Astrocyte of the hippocampus (primary cell): Measurements from ENCODE around the gene HKDC1.

Experiments used
- DNase-seq: peaks from one replicate; pipeline ENCODE4 v3.0.0; 2011; ENCODE audit warnings: low read depth, low spot score

Gene HKDC1

DNA sequence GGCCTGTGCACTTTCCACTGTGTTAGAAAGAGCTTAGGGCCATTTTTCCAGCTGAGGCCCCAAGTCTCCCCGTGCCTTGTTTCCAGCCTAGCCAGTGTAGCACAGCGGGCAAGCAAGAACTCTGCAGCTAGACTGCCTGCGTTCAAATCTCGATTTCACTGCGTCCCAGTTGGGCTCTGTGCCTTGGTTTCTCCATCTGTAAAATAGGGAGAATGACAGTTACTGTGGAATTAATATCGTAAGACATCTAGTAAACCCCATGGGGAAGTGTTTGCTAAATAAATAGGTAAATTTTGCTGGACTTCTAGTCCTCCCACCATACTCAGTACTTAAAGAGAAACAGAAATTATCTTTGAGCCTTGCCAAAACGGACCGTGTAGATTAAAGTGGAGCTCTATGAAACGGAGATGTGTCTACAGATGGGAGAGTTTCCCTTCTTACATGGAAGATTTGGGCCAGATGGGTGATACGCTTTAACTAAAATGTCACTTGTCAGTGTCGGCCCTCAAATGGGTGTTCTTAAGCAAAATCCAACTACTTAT lies 3.5 kb upstream of the HKDC1 start:
- no peak for DNase-seq

DNA sequence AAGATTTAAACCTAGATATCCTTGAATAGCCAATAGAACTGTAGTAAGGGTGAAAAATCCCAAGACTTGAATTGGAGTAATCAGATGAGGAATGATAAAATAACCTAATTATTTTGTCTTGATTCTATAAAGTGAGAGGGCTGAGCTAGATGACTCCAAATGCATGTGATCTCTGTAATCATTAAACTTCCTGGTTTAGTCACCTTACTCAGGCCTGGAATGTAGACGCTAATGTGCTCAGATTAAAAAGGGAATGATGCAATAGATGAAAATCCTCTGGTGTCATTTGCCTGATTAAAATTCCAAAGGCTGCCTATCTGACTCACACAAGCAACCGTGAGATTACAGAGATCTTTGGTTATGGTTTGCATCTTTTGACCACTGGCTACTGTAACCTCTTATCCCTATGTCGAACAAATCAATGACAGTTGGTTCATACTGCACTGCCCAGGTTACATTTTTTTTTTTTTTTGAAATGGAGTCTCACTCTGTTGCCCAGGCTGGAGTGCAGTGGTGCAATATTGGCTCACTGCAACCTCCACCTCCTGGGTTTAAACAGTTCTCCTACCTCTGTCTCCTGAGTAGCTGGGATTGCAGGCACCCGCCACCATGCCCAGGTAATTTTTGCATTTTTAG lies 2.9 kb upstream of the HKDC1 start:
- peak; percentile 86 for DNase-seq

DNA sequence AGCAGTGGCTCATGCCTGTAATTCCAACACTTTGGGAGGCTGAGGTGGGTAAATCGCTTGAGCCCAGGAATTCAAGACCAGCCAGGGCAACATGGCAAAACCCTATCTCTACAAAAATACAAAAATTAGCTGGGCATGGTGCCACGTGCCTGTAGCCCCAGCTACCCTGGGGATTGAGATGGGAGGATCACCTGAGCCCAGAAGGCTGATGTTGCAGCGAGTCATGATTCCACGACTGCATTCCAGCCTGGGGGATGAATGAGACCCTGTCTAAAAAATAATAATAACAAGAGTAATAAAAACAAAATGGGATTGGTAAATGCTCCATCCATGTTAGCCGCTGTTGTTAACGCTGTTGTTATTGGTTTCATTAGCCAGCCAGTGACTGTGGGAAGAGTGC lies 1.3 kb upstream of the HKDC1 start:
- no peak for DNase-seq

DNA sequence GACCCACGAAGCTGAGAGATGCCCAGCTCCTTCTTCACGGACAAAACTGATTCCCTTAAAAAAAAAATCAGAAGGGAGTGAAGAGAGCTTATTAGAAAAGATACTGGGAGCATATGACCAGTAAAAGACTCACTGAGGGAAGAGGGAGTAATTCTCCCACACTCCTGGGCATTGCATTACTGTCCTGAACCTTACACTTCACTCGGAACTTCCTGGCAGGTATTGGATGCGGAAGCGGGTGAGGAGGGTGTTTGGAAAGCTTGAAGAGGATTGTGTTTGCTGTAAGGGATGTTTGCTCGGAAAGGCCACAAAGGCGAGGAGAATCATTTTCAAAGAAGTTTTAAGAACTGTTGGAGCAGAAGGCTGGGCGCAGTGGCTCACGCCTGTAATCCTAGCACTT lies 375 bp downstream of the HKDC1 start:
- no peak for DNase-seq

DNA sequence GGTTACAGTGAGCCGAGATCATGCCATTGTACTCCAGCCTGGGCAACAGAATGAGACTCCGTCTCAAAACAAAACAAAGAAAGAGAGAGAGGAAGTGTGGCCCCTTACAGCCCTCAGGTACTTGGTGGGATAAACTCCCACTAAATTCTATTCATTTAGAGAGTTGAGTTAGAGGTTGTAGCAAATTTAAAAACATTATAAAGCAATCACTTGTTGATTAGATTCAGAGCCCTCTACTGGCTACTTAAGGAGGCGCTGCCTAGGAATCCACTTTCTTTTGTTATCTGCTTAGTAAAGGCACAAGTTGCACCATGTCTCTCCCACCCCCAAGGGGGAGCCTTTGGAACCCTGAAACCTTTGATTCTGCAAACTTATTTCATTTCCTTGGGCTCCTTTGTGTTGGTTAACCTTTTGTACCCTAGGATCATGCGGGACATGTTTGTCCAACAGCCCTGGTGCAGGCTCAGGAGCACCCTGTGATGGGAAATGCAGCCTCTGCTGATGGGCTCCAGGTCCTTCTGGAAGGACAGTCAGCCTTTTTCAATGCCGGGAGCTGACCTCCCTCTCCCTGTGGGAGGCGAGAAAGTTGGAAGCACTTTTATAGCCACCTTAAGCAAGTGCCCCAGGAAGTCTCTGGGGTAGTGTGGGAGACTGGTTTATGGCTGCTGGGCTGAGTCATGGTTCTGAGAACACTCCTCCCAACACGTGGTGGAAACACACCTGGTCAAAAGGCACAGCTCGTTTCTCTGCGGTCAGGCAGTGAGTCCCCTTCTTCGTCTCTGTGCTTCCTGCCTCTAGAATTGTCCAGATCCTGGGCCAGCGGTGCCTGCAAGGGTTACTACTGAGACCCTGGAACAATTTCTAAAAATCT lies 2.3 kb downstream of the HKDC1 start:
- peak; percentile 57 for DNase-seq

DNA sequence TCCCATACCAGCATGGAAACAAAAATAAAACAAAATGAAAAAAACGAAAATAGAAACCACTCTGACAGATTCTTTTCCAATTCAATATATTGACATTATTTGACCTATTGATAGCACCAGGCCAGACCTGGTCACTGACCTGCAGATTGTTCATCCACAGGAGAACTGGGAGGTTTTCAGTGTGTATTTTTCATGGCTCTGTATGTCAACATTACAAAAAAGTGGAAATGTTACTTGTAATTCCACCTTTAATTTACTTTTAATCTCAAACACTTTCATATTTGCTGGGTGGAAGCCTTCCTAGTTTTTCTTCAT lies 2.9 kb downstream of the HKDC1 start:
- no peak for DNase-seq

DNA sequence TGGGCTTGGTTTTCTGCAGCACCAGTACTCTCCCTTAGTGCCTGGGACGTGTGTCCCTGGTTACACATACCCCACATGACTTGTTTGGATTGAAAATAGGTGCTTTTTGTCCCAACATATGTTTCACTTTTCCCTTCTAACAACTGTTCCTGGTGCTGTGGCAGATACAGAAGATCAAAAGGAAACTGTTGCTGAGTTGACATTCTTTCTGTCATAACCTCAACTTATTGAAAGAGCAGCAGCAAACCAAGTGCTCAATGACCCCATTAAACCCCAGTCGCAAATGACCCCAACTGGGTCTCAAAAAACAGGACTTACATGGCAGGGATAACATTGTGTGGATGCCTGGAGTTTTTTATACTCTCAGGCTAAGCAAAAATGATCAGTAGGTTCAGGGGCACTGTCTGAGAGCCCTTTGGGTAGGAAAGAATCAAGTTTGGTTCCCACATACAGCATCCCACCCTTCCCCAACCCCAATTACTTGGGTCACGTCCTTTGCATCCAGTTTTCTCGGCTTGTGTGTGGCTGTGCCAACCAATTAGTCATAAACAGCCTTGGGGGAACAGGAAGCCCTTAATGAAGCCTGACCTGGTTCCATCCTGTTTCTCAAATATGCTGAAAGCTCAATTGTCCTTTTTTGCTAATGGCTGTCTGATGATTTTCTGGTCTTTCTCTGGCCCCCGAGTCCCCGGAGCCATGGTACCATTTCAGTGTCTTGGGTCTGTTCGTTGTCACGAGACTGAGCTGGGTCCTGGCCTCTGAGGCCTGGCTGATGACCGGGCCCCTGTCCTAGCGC lies 4.9 kb downstream of the HKDC1 start:
- peak; percentile 35 for DNase-seq

DNA sequence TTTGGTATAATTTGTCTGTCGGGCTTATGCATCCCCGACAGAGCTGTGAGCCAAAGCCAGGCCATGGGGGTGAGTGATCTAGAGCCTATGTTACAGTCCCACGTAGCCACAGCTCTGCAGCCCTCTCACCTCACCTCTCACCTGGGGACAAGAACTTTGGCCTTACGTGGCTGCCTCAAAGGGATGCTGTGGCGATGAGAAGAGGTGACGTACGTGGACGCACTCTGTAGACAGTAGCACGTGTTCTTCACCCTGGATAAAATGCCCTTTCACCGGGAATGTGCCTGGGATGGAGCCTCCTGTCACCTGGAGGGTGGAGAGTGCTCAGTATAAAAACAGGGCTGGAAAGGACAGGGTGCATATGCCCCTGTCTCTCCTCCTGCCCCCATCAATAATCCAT lies 5.5 kb downstream of the HKDC1 start:
- no peak for DNase-seq

DNA sequence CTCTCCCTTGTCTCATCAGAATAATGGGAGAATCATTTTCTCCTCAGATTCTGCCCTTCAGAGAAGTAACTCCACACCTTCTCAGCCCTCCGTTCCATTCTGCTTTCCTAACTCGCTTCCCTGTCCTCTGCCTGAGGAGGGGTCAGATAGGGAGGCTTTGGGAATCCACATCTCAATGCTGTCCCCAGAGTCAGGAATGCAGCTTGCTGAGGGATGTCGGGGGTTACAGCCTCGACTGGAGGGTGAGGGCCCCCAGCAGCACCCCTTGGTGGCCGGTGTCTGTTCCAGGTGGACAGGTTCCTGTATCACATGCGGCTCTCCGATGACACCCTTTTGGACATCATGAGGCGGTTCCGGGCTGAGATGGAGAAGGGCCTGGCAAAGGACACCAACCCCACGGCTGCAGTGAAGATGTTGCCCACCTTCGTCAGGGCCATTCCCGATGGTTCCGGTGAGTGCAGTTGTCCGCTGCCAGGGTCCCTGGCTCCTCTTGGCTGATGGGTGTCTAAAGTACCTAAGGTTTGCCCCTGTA lies 6.9 kb downstream of the HKDC1 start:
- DNase-seq, result no peak

DNA sequence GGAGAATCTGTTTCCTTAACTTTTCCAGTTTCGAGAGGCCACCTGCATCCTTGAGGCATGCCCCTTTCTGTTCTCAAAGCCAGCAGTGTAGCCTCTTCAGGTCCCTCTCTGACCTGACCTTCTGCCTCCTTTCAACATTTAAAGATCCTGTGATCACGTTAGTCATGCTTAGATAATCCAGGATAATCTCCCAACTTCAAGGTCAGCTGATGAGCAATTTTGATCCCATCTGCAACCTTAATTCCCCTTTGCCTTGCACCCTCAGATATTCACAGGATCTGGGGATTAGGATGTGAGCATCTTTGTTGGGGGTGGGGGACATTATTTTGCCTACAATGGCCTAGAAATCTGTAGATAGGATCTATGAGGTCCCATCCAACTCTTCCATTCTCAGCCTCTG lies 8.0 kb downstream of the HKDC1 start:
- DNase-seq, result no peak

DNA sequence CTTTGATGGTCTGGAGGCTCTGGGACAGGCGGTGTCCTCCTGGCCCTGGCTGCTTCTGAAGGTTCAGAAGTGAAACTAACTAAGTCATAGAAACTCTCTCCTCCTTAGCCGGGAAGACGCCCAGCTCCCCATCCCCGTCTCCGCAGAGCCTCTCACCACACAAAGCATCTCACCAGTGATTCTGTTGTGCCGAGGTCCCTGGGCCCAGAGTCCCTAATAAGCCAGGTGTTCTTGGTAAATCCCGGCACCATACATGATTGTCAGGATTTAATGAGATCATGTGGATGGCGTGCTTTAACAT lies 9.4 kb downstream of the HKDC1 start:
- no peak for DNase-seq

DNA sequence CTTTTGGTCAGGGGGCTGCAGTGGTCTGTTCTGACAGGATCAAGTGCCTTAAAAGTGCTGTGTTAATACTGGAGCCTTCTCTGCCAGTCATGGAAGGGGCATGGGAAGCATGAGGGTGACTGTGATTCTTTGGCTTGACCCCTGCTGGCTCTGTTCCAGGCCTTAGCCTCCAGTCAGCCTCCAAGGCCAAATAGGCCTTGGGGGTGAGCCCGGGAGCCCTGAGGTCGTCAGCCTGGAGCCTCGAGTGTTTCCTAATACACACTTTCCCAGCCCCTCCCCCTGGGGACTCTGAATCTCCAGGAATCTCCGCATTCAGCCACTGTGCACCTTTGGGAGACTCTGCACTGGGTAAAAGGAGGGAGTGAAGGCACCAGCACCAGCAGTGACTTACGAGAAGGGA lies 10.0 kb downstream of the HKDC1 start:
- no peak for DNase-seq

DNA sequence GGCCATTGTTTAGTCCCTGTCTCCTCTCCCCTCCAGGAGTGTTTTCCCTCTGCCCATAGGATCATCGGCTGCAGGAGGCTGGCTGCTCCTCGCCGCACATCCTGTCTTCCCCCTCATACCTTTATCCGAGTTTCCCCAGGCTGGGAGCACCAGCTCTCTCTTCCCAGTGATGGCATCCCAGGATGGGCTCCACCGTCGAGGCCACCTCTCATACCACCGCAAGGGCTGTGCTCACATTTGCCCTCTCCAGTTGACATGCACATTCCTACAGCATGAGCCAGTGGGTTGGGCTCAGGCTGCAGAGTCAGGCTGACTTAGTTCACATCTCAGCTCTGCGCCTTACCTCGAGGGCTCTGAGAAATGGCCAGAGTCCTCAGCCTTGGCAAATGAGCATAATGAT lies 12.1 kb downstream of the HKDC1 start:
- peak; percentile 85 for DNase-seq

DNA sequence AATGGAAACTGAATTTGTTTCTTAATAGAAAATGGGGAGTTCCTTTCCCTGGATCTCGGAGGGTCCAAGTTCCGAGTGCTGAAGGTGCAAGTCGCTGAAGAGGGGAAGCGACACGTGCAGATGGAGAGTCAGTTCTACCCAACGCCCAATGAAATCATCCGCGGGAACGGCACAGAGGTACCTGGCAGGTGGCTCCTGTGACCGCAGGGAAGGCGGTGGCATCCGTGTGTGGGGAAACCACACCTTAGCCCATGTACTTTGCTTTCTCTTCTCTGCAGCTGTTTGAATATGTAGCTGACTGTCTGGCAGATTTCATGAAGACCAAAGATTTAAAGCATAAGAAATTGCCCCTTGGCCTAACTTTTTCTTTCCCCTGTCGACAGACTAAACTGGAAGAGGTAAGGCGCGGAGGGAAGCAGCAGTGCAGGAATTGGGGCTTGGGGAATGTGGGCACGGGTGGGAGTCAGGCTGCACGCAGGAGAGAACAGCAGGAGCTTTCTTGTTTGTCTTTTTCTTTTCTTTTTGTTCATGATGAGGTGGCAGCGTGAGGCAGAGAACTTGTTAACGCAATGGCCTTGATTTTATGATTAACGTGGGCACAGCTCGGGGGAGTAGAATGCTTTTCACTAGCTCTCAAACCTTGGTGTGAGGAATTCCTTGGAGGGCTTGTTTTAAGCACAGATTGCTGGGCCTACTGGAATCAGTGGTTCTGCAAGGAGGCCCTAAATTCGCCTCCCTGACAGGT lies 12.8 kb downstream of the HKDC1 start:
- peak; percentile 24 for DNase-seq

DNA sequence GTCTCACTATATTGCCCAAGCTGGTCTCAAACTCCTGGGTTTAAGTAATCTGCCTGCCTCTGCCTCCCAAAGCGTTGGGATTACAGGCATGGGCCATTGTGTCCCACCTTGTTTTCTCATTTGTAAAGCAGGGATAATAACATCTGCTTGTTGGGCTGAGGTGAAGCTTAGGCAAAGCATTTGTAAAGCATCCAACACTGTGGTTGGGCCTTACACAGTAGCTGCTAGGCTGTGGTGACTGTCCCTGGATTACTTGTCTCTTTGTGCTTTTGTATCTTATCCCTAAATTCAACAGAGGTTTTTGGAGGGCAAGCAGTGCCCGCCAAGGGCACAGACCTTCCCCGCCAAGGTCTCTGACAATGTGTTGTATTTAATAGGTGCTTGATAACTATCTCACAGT lies 14.3 kb downstream of the HKDC1 start:
- DNase-seq, result no peak

DNA sequence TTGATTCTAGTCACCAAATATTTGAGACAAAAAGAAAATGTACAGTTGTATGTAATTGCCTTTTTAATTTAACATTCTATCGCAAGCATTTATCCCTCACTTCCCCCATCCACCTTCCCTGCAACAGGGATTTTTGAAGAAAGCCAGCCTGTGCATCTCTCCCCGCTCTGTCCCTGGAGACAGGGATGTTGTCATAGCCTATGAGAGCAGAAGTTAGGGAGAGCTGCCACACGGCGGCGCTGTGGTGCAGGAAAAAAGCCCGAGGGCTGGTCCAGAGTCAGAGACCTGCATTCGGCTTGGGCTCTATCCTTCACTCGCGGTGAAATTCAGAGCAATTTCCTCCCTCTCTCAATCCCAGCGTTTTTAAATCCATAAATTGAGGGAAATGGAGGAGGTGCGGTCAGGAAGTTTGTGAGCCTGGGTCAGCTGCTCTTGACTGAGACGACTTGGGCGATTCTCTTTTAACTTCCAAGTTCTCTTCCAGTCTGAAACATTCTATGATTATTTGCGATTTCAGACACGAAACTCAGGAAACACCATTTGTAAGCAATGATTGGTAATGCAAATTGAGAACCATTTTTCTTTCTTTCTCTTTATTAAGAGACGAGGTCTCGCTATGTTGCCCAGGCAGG lies 17.5 kb downstream of the HKDC1 start:
- DNase-seq, result peak; percentile 89

DNA sequence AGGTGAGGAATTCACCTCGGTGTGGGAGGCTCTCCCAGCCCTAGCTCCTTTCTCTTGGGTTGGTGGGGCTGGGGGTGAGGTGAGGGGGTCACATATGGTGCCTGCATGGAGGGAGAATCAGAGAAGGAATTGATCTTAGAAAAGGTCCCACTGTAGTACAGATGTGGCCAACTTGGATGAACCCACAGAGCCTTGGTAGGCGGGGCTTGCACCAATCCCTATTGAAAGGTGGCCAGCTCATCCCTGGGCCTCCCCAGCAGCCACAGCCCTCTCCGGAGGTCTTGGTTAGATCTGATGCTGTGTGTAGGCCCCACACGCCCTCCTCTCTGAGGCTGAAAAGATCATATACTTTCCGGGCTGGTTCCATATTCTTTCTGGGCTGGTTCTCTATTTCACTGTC lies 19.0 kb downstream of the HKDC1 start:
- no peak for DNase-seq

DNA sequence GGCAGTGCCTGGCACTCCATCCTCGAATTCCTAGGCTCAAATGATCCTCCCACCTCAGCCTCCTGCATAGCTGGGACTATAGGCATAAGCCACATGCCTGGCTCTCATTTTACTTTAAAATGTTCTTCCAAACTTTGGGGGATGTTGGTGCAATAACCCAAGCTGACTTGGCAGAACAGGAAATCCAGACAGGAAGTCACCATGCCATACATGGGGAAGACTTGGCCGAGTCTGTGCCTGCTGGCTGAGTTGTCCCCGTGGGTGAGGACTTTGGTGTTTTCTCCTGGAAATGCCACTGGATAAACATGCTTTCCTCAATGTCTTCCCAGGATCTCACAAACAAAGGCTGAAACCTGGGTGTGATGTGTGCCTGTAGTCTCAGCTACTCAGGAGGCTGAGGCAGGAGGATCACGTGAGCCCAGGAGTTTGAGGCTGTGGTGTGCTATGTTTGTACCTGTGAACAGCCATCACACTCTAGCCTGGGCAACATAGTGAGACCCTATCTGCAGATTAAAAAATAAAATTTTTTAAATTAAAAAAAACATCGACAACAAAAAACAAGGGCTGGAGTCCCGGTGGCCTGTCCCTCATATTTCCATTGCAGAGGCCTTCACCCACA lies 19.8 kb downstream of the HKDC1 start:
- peak; percentile 32 for DNase-seq

DNA sequence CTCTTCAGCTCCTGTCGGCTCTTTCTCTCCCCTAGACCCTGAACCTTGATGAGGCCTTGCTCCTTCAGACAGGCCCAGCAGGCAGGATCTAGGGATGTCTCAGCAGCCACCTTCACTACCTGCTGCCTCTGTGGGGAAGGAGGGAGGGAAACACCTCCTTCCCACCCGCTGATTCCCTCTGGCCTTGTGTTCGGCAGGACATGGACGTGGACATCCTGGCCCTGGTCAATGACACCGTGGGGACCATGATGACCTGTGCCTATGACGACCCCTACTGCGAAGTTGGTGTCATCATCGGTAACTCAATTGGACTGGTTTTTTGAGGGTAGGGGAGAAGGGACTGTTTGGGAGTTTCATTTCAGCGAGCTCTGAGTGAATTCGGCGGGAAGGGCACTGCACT lies 20.3 kb downstream of the HKDC1 start:
- DNase-seq, result no peak

DNA sequence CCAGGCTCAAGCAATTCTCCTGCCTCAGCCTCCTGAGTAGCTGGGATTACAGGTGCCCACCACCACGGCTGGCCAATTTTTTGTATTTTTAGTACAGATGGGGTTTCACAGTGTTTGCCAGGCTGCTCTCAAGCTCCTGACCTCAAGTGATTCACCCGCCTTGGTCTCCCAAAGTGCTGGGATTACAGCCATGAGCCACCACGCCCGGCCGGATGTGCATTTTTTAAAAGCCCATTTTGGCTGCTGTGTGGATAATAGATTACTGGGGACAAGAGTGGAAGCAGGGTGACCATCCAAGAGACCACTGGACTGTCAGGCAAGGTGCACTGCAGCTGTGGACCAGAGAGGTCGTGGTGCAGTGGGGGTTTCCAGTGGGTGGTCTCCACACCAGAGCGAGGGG lies 21.4 kb downstream of the HKDC1 start:
- peak; percentile 54 for DNase-seq
